Kidney glomerular epithelial cell (primary cell): ENCODE data around the gene WDR7.

ENCODE experiments used
- DNase-seq: peaks from one replicate; lab custom pipeline; 2025; lab: John Stamatoyannopoulos, UW

Gene WDR7

DNA sequence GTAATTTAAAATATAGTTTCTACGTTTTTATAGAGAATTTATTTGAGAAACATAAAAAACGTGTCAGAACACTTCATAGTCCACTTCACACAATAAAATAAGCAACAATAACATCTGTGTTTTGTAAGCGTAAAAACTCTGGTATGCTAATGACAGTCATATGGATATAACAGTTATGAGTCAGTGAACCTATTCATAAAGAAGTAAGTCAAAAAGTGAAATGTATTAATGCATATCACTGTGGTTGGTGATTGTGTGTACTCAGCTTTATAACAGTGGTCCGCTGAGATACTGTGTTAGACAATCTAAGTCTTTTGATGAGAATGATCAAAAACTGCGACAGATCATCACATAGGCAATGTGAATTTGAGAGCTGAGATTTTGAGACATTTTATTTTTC lies 153.2 kb downstream of the WDR7 start:
- DNase-seq = no peak

- DNase-seq = no peak
These were observed 156.7 kb downstream of the WDR7 start for GRCh38 chr18:56807901-56808300.

DNA sequence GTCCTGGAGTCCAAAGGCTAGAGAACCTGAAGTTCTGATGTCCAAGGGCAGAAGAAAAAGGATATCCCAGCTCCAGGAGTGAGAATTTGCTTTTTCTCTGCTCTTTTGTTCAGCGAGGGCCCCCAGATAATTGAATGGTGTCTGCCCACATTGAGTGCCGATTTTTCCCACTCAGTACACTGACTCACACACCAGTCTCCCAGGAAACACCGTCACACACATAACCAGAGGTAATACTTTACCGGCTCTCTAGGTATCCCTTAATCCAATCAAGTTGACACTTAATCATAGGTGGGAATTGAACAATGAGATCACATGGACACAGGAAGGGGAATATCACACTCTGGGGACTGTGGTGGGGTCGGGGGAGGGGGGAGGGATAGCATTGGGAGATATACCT lies 161.5 kb downstream of the WDR7 start:
- DNase-seq = no peak

DNA sequence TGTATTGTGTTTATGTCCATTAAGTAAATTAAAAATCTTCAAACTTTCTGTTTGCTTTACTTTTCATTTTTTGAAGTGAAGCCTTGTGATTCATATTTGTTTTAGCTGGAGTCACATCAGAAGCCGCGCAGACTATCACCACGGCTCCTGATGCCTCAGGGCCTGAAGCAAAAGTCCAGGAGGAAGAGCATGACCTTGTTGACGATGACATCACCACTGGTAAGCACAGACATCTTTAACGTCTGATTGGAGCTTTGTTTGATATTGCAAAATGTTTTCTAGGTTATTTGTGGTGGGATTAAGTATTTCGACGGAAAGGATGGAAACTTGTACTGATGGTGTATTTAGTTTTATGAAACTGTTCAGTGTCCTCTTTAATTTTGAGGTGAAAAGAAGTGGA lies 164.8 kb downstream of the WDR7 start:
- DNase-seq = no peak

GRCh38 chr18:56823986-56824565 lies 172.9 kb downstream of the WDR7 start:
- no peak for DNase-seq

DNA sequence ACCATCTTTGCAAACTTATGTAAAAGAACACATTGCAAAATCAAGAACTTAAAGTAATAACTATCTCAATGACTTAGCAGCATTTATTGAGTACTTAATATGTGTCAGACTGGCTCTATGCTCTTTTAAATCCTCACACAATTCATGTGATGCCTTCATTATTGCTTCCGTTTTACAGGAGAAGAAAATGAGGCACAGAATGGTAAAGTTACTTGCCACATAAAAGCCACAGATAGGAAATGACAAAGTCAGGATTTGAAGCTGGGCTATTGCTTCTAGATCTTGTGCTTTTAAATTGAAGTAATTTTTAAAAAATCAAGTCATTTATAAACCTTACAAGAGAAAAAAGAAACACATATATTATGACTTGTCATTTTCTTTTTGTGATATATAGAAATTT lies 174.2 kb downstream of the WDR7 start:
- no peak for DNase-seq

DNA sequence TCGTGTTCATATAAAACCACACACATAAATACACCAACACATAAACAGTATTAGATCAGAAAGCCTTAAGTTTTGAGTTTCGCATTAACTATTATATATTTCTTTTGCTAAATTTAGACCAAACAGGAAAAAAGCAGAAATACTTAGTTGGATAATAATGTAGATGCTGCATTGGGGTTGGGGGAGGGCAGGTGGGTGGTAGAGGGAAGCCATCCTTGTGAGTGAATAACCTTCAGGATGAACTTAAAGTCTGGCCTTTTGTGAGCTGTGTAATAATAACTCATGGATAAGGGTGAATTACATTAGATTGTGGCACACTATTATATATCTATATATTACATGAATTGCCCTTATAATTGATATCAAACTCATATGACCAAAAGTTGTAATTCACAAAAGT lies 174.7 kb downstream of the WDR7 start:
- no peak for DNase-seq

DNA sequence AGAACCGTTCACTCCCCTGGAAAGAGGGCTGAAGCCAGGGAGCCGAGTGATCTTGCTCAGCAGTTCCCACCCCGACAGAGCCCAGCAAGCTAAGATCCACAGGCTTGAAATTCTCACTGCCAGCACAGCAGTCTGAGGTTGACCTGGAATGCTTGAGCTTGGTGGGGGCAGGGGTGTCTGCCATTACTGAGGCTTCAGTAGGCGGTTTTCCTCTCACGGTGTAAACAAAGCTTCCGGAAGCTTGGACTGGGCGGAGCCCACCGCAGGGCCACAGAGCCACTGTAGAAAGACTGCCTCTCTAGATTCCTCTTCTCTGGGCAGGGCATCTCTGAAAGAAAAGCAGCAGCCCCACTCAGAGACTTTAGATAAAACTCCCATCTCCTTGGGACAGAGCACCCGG lies 180.8 kb downstream of the WDR7 start:
- no peak for DNase-seq

DNA sequence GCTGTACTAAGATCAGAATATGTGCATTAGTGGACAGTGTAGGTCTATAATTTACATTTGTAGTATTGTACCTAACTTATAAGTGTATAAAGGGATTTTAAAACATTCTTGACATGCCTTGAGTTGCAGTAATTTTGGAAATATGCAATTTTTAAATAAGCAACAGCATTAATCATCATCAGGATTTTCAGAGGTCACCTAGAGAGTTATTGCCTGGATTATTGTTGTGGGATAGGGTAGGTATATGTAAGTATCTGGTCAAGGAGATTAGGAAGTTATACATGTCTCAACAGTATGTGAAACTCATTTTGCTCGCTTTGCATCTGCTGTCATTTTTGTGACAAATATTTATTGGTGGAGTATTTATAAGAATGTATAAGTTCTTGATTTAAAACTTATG lies 184.2 kb downstream of the WDR7 start:
- no peak for DNase-seq

DNA sequence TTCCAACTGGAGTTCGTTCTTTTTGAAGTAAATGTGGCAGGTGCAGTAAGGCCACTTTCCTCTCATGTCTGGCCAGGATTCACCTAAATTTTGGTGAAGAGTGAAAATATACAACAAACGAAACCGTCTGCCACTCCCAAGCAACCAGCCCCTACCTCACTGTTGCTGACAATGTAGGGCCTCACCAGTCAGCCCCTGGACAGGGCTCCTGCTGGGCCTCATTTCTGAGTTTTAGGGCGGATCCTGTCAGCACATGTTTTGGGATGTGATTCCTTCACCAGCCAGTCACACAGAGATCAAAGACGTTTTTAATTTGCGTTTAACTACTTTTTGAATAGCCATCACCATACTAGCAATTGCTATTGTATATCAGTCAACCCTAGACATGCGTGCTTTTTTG lies 185.0 kb downstream of the WDR7 start:
- DNase-seq = no peak

GRCh38 chr18:56841836-56842235 lies 190.7 kb downstream of the WDR7 start:
- no peak for DNase-seq

DNA sequence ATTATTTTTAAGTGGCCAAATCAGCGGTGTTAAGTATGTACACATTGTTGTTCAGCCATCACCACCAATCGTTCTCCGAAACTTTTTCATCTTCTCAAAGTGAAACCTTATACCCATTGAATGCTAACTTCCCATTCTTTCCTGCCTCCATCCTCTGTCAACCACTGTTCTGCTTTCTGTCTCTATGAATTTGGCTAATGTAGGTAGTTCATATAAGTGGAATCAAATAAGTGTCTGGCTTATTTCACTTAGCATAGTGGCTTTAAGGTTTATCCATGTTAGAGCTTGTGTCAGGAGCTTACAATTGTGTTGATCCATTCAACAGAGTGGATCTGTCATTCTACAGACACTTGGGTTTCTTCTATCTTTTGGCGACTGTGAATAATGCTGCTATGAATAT lies 192.1 kb downstream of the WDR7 start:
- no peak for DNase-seq

DNA sequence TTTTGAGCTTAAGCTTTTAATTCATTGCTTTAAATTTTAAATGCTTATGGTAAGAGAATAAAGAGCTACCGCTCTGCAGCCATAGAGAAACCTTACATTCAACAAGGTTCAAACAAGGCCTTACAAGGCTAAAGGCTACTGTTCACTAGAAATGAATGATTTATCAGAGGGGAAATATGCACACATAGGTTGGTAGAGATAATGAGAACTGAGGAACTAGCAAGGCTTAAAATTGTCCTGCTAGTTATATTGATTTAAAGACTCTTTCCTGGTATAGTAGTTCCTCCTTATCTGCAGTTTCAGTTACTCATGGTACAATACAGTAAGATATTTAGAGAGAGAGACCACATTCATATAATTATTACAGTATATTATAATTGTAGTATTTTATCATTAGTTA lies 193.4 kb downstream of the WDR7 start:
- no peak for DNase-seq

DNA sequence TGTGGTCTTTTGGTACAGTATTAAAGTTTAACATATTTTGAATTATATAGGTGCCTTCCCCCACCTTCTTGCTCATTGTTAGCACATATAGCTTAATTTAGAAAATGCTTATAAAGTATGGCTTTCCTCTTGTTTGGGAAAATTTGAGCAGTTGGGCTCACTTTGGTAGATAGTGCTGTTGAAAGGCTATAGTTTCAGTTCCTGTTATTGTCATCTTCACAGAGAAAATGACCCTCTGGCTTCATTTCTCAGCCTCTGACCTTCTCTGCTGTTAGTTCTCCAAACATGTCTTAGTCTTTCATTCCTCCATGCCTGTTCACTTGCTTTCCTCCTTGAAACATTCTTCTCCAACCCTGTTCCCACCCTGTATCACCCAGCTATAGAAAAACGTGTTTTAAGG lies 200.6 kb downstream of the WDR7 start:
- no peak for DNase-seq

DNA sequence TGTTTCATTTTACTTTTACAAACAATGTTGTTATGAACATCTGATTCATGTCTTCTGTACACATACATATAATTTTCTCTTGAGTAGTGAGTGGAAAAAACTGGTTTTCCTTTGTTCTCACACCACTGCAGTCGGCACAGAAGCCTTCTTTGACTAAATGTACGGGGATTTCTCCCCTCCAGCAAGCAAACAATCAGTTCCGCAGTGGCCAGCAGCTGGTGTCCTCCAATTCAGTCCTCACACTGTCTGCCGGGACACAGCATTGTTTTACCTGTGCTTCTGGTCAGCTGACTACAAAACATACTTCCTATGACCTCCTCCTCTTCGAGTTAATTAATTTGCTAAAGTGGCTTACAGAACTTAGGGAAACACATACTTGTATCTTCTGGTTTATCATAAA lies 202.8 kb downstream of the WDR7 start:
- DNase-seq = no peak

DNA sequence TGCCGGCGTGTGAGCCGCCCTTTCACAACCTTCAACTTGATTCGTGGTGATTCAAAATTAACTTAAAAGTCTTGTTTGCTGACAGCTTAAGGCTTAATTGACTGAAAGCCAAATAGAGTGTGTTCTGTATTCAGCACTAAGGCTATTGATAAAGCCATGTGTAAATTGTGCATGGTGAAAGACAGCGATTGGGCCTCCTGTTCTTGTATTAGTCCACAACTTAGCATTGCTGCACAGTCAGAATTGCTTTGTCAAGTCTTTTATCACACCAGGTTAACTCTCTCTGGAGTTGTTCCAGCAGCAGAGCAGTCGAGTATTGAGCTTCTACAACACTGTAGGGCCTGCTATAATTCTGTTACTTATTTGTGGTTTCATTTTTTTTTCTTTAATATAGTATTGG lies 210.1 kb downstream of the WDR7 start:
- DNase-seq = no peak

GRCh38 chr18:56869189-56869777 lies 218.1 kb downstream of the WDR7 start:
- no peak for DNase-seq

DNA sequence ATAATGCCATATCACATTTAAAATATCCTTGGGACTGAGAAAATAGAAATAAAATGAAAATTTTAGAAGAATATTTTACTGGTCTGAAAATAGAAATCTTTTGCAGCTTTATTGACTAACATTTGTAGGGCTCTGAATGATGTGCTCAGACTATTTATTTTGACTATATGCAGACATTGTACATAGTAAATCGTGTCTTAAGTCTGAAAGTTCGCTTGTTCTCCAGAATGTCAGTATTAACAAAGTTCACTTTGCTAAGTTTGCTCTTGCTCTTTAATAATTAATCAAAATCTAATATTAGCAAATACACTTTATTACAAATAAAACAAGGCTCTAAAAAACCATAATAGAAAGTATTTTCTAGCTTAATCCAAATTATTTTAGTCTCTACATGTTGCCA lies 219.8 kb downstream of the WDR7 start:
- no peak for DNase-seq

DNA sequence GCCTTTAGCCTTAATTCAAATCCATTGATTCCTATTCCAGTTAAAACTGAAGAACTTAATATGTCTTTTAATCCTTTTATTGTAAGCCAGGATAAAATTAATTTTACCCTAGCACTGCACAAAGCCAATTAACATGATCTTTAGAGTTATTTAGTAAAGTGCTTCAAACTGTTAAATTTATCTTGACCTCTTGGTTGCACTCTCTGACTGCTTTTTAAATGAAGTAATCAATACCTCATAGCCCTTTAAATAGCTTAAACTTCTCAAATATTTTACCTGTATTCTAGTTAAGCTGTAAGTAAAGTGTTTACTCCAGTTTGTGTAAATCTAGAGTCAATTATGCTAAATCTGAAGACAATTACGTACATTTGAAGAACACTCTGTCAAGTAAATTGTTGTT lies 221.0 kb downstream of the WDR7 start:
- DNase-seq = no peak

GRCh38 chr18:56873441-56874140 lies 222.4 kb downstream of the WDR7 start:
- DNase-seq = no peak

GRCh38 chr18:56878711-56879110 lies 227.6 kb downstream of the WDR7 start:
- DNase-seq = no peak

GRCh38 chr18:56884511-56884910 lies 233.4 kb downstream of the WDR7 start:
- no peak for DNase-seq

DNA sequence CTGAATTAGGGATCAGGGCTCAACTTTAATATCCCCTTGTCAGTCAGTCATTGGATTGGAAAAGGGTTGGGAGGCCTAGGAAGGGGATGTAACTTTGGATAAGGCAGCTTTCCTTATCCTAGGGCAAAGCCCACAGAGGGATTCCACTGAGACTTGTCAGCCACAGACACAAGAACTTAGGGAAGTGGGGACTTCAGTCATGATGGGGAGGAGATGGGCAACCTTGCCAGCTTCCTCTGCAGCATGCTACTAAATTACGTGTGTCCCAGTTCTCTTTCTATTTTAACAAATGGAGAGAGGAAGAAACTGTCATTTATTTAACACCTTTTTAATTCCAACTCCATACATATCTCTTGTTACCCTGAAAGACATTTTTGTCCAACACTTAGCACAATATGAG lies 237.8 kb downstream of the WDR7 start:
- DNase-seq = no peak

- no peak for DNase-seq
These were observed 238.5 kb downstream of the WDR7 start for GRCh38 chr18:56889621-56890020.
